HL-60/S4 (cell line): ENCODE measurements around the gene MAGI2.
"Not testable (repeated sequence)": the region's sequence is repeated elsewhere in the genome, so short reads cannot be mapped to it uniquely, and the experiment has no call there.

Source experiments
- in situ Hi-C: fragments of 300-500 bp; cut with MboI; formaldehyde crosslinking; loops from 2 replicates; pipeline ENCODE4 v1.14.3; 2022; ENCODE audit warnings: low sequenced_read_pairs

The MAGI2 gene

GRCh38 chr7:79071187-79071586 lies 382.3 kb downstream of the MAGI2 start:
- in situ Hi-C loops, result not testable (repeated sequence)

- in situ Hi-C loops, result no loop called here
Measured at GRCh38 chr7:79064187-79064823, 389.2 kb downstream of the MAGI2 start.

- in situ Hi-C loops, result no loop called here
Measured at GRCh38 chr7:79063019-79063698, 390.3 kb downstream of the MAGI2 start.

DNA sequence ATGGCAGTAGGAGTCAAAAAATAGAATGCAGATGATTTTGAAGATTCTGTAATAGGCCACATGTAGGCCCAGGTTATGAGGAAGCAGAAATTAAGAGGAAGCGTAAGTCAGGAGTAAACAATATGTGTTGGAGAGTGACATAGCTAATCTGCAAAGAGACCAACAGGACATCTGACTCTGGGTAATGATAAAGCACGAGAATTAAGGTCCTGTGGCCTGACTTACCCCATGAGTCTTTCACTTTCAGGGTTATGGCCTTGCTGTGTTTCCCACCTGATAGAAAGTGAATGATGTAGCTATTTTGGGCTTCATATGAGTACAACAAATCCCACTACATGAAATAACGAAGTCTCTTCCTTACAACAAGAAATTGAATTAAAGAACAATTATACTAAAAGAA lies 393.0 kb downstream of the MAGI2 start:
- in situ Hi-C loops, result no loop called here

DNA sequence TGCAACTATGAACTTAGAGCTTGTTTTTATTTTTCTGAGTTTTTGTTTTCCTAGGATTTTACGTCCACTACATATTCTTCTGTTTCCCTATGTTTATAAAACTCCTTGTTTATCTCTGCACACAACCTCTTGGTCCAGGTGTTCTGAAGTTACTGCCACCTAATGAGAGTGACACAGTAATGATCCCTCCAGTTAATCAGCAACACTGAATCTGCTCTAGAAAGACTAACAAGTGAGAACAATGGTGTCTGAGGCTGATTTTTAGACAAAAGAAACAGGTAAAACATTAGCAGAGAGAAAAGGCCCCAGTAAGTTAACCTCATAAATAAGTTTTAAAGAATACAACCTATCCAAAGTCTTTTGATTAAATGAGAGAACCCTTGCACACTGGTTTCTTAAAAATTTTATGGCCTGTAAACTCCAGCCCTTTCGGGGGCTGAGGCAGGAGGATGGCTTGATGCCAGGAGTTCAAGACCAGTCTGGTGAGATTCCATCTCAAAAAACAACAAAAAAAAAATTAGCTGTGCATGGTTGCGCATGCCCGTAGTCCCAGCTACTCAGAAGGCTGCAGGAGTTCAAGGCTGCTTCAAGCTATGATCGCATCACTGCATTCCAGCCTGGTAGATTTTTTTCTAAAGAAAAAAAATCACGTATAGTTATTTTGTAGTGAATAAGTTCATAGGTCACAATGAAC lies 397.6 kb downstream of the MAGI2 start:
- in situ Hi-C loops, result no loop called here

- in situ Hi-C loops, result no loop called here
Measured at GRCh38 chr7:79051915-79052314, 401.6 kb downstream of the MAGI2 start.

- in situ Hi-C loops, result no loop called here
Measured at GRCh38 chr7:79050603-79051002, 402.9 kb downstream of the MAGI2 start.

GRCh38 chr7:79046061-79046460 lies 407.4 kb downstream of the MAGI2 start:
- in situ Hi-C loops, result no loop called here

- in situ Hi-C loops, result no loop called here
Measured at GRCh38 chr7:79037001-79037400, 416.5 kb downstream of the MAGI2 start.

DNA sequence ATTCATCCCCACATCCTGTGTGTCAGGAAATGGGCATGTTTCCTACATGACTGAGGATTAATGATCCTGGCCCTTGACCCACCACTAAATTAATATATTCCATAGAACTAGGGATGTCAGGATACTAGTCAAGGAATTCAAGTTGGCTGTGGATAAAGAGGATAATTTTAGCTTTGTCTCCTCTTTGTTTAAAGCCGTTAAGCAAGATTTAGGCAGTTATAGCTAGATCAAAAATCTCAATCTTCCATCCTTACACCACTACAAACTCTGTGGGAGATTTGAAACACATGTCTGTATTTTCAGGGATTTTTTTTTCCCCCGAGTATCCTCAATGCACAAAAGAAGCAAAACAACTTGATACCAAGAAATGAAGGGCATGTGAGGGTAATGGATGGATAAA lies 417.1 kb downstream of the MAGI2 start:
- in situ Hi-C loops, result no loop called here

- in situ Hi-C loops, result no loop called here
Measured at GRCh38 chr7:79035858-79036257, 417.6 kb downstream of the MAGI2 start.

GRCh38 chr7:79034730-79035129 lies 418.7 kb downstream of the MAGI2 start:
- in situ Hi-C loops, result no loop called here

GRCh38 chr7:79019711-79020110 lies 433.8 kb downstream of the MAGI2 start:
- in situ Hi-C loops, result not testable (repeated sequence)

- in situ Hi-C loops, result no loop called here
Measured at GRCh38 chr7:79011921-79012320, 441.5 kb downstream of the MAGI2 start.

GRCh38 chr7:79009647-79010046 lies 443.8 kb downstream of the MAGI2 start:
- in situ Hi-C loops, result no loop called here

- in situ Hi-C loops, result no loop called here
Measured at GRCh38 chr7:79008786-79009185, 444.7 kb downstream of the MAGI2 start.

- in situ Hi-C loops, result no loop called here
Measured at GRCh38 chr7:78996013-78996412, 457.5 kb downstream of the MAGI2 start.

- in situ Hi-C loops, result no loop called here
Measured at GRCh38 chr7:78993341-78993740, 460.1 kb downstream of the MAGI2 start.

GRCh38 chr7:78985509-78985908 lies 468.0 kb downstream of the MAGI2 start:
- in situ Hi-C loops, result no loop called here

GRCh38 chr7:78983483-78983882 lies 470.0 kb downstream of the MAGI2 start:
- in situ Hi-C loops, result no loop called here

- in situ Hi-C loops, result no loop called here
Measured at GRCh38 chr7:78970440-78970916, 483.0 kb downstream of the MAGI2 start.

DNA sequence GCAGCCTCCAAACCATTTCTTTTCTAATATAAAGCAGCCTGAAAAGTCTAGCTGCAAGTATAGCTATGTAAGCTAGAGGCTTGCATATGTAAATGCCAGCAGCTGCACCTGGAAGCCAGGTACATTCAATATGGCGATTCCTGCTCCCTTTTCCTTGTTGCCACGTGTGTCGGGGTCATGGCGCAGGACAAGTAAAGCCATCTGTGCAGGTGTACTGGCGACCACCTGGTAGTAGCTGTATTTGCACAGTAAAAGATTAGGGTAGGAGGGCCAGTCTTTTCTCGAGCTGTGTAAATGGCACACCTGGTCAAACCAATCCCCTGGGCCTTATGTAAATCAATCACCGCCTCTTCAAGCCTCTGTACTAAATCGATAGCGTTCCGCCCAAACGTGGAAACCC lies 484.5 kb downstream of the MAGI2 start:
- in situ Hi-C loops, result no loop called here
